Fibroblast of lung (primary cell): ENCODE results near the gene BNIP5.

ENCODE experiments used
- EZH2 ChIP-seq: IDR thresholded peaks from 2 replicates; pipeline ENCODE4 v1.5.1; 2012; ENCODE audit warnings: low read length, control low read depth, mild to moderate bottlenecking; ENCODE audit errors: missing control alignments
- TF ChIP-seq, protein P1 (sequence below), 2 donors: IDR thresholded peaks in 1 of 2; conservative IDR thresholded peaks in 1 of 2; 1 replicate in 1 of 2; 2 replicates in 1 of 2; pipeline ENCODE4 v1.5.1; 2011 to 2012; ENCODE audit warnings: low read length in 2 of 2, control low read depth in 1 of 2, inconsistent platforms in 1 of 2, low read depth in 1 of 2, mild to moderate bottlenecking in 1 of 2

GRCh38 chr6:36285187-36285671 lies 51.5 kb downstream of the BNIP5 start:
- TF ChIP-seq EZH2 = peak; percentile 54
- TF ChIP-seq, protein P1, sequence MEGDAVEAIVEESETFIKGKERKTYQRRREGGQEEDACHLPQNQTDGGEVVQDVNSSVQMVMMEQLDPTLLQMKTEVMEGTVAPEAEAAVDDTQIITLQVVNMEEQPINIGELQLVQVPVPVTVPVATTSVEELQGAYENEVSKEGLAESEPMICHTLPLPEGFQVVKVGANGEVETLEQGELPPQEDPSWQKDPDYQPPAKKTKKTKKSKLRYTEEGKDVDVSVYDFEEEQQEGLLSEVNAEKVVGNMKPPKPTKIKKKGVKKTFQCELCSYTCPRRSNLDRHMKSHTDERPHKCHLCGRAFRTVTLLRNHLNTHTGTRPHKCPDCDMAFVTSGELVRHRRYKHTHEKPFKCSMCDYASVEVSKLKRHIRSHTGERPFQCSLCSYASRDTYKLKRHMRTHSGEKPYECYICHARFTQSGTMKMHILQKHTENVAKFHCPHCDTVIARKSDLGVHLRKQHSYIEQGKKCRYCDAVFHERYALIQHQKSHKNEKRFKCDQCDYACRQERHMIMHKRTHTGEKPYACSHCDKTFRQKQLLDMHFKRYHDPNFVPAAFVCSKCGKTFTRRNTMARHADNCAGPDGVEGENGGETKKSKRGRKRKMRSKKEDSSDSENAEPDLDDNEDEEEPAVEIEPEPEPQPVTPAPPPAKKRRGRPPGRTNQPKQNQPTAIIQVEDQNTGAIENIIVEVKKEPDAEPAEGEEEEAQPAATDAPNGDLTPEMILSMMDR (conservative IDR thresholded peaks at IDR 0.05 in 1 of 2, IDR thresholded peaks at IDR 0.05 in 1 of 2; ENCODE audit: low read depth in 1 of 2, low read length in 2 of 2) = no peak
